AG04449 (cell line): ENCODE results near the gene TINAGL1.

Experiments used
- CTCF ChIA-PET: fragments of 350-600 bp; formaldehyde crosslinking; extraction: SDS; loops from one replicate; lab custom pipeline; 2021; ENCODE audit warnings: antibody characterized with exemption; lab: Yijun Ruan, JAX
- POLR2A ChIA-PET: fragments of 400-600, 350-600 bp; formaldehyde crosslinking; extraction: SDS; loops from one replicate; lab custom pipeline; 2020; ENCODE audit warnings: antibody characterized with exemption, inconsistent platforms; lab: Yijun Ruan, JAX
- DNase-seq: peaks from one replicate; pipeline ENCODE4 v3.0.0-alpha.2; 2010; ENCODE audit warnings: low read depth, low spot score
- H3K4me3 ChIP-seq: 2 replicates; pipeline ENCODE4 v1.5.1; 2011; ENCODE audit warnings: low read depth, mild to moderate bottlenecking, control low read depth, low read length
- TF ChIP-seq, protein P1 (sequence below): IDR thresholded peaks from one replicate; pipeline ENCODE4 v1.5.1; 2011; ENCODE audit warnings: mild to moderate bottlenecking, moderate library complexity, low read length, control low read depth, inconsistent platforms; ENCODE audit not compliant: insufficient read depth; ENCODE audit errors: missing control alignments

The TINAGL1 gene

GRCh38 chr1:31588751-31589515, 12.6 kb downstream of the TINAGL1 start:
- peak overlapping the region; percentile 25 for H3K4me3 ChIP-seq
- POLR2A ChIA-PET: no interaction called here
- CTCF ChIA-PET: interaction anchor here (1.2 to 15.8 kb wide), 5 partner anchors 8 to 40 kb away, joined by 3 to 327 read pairs (median 24); no protein-coding TSS in a partner anchor
- TF ChIP-seq, protein P1, sequence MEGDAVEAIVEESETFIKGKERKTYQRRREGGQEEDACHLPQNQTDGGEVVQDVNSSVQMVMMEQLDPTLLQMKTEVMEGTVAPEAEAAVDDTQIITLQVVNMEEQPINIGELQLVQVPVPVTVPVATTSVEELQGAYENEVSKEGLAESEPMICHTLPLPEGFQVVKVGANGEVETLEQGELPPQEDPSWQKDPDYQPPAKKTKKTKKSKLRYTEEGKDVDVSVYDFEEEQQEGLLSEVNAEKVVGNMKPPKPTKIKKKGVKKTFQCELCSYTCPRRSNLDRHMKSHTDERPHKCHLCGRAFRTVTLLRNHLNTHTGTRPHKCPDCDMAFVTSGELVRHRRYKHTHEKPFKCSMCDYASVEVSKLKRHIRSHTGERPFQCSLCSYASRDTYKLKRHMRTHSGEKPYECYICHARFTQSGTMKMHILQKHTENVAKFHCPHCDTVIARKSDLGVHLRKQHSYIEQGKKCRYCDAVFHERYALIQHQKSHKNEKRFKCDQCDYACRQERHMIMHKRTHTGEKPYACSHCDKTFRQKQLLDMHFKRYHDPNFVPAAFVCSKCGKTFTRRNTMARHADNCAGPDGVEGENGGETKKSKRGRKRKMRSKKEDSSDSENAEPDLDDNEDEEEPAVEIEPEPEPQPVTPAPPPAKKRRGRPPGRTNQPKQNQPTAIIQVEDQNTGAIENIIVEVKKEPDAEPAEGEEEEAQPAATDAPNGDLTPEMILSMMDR: no peak
- DNase-seq: no peak

- CTCF ChIA-PET: interaction anchor here (0.7 to 15.8 kb wide), 10 partner anchors 9 to 45 kb away, joined by 3 to 327 read pairs (median 6); partner anchors contain the start of gene HCRTR1
- H3K4me3 ChIP-seq: no peak overlapping the region
- TF ChIP-seq, protein P1: no peak
- no peak for DNase-seq
- POLR2A ChIA-PET: interaction anchor here (0.7 to 1.4 kb wide), 2 partner anchors 53 to 107 kb away, joined by 3 read pairs; partner anchors contain the start of gene PEF1
These were observed 15.2 kb downstream of the TINAGL1 start for GRCh38 chr1:31591425-31592093.

- TF ChIP-seq, protein P1: no peak
- POLR2A ChIA-PET: interaction anchor here (1.4 kb wide), 1 partner anchor 53 kb away, joined by 3 read pairs; the partner anchor contains the start of gene PEF1
- CTCF ChIA-PET: interaction anchor here (0.7 to 15.8 kb wide), 8 partner anchors 10 to 45 kb away, joined by 3 to 327 read pairs (median 6); no protein-coding TSS in a partner anchor
- H3K4me3 ChIP-seq: no peak overlapping the region
- no peak for DNase-seq
These were observed 15.8 kb downstream of the TINAGL1 start for GRCh38 chr1:31592132-31592531.

DNA sequence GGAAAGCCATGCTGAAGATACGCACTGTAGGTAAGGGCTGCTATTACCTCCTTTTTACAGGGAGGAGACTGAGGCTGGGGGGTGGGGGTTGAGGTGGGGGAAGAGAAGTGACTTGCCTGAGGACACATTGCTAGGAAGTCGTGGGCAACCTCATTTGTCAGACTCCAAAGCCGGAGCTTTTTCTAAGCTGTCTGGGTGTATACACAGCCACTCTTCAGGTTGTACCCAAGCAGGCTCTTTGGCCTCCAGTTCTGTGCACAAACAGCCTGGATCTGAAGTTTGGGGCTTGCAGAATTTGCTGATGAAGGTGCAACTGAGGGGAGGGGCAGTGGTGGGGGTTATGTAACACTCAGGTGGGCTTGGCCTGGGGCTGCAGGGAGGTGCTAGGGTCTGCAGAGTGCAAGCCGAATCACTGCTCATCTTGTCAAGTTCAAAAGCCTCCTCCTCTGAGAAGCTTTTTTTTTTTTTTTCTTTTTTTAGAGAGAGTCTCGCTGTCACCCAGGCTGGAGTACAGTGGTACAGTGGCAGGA, 16.9 kb downstream of the TINAGL1 start:
- CTCF ChIA-PET: interaction anchor here (0.6 to 15.8 kb wide), 14 partner anchors 9 to 197 kb away, joined by 3 to 327 read pairs (median 4); no protein-coding TSS in a partner anchor

GRCh38 chr1:31593770-31594632, 17.7 kb downstream of the TINAGL1 start:
- ChIA-PET CTCF (interaction anchor here (0.6 to 15.8 kb wide), 17 partner anchors 9 to 196 kb away, joined by 3 to 327 read pairs (median 4); partner anchors contain the start of gene HCRTR1), POLR2A (no interaction called here)
- no peak overlapping the region for H3K4me3 ChIP-seq
- DNase-seq: no peak
- TF ChIP-seq, protein P1: peak; percentile 97

More for the DNA sequence above, 16.9 kb downstream of the TINAGL1 start:
- H3K4me3 ChIP-seq: no peak overlapping the region
- POLR2A ChIA-PET: no interaction called here
- DNase-seq: no peak
- TF ChIP-seq, protein P1: no peak
